Measurements from ENCODE around the gene REPS2. TPM values are rescaled to one million over a fixed set of nuclear protein-coding genes. Genes with fewer than 3 reads are reported as not detected.

Gene REPS2
- total RNA-seq, 1 donor from 2014 or later: 10.4 TPM

- DNase-seq (ENCODE audit: extremely low read depth, low read depth, low spot score): no peak
Measured at GRCh38 chrX:17077361-17077760, 130.9 kb downstream of the REPS2 start.

GRCh38 chrX:17078031-17078720 lies 131.7 kb downstream of the REPS2 start:
- DNase-seq (ENCODE audit: extremely low read depth, low read depth, low spot score): no peak

- DNase-seq (ENCODE audit: extremely low read depth, low read depth, low spot score): no peak
Measured at GRCh38 chrX:17081511-17081910, 135.1 kb downstream of the REPS2 start.

- no peak for DNase-seq (ENCODE audit: extremely low read depth, low read depth, low spot score)
Measured at GRCh38 chrX:17081968-17082367, 135.5 kb downstream of the REPS2 start.

- DNase-seq (ENCODE audit: extremely low read depth, low read depth, low spot score): no peak
Measured at GRCh38 chrX:17082831-17083230, 136.4 kb downstream of the REPS2 start.

GRCh38 chrX:17086317-17086716 lies 139.9 kb downstream of the REPS2 start:
- DNase-seq (ENCODE audit: extremely low read depth, low read depth, low spot score): no peak

- no peak for DNase-seq (ENCODE audit: extremely low read depth, low read depth, low spot score)
Measured at GRCh38 chrX:17095161-17095560, 148.7 kb downstream of the REPS2 start.

- no peak for DNase-seq (ENCODE audit: extremely low read depth, low read depth, low spot score)
Measured at GRCh38 chrX:17098516-17099247, 152.2 kb downstream of the REPS2 start.

GRCh38 chrX:17104433-17104832 lies 158.0 kb downstream of the REPS2 start:
- no peak for DNase-seq (ENCODE audit: extremely low read depth, low read depth, low spot score)

- DNase-seq (ENCODE audit: extremely low read depth, low read depth, low spot score): no peak
Measured at GRCh38 chrX:17120816-17121215, 174.4 kb downstream of the REPS2 start.

GRCh38 chrX:17154001-17154400 lies 207.5 kb downstream of the REPS2 start:
- DNase-seq (ENCODE audit: extremely low read depth, low read depth, low spot score): no peak

GRCh38 chrX:17160975-17161374 lies 214.5 kb downstream of the REPS2 start:
- DNase-seq (ENCODE audit: extremely low read depth, low read depth, low spot score): no peak

GRCh38 chrX:17161991-17162390 lies 215.5 kb downstream of the REPS2 start:
- DNase-seq (ENCODE audit: extremely low read depth, low read depth, low spot score): no peak

- DNase-seq (ENCODE audit: extremely low read depth, low read depth, low spot score): no peak
Measured at GRCh38 chrX:17164079-17164478, 217.6 kb downstream of the REPS2 start.

GRCh38 chrX:17164941-17165340 lies 218.5 kb downstream of the REPS2 start:
- DNase-seq (ENCODE audit: extremely low read depth, low read depth, low spot score): no peak

- DNase-seq (ENCODE audit: extremely low read depth, low read depth, low spot score): no peak
Measured at GRCh38 chrX:17167915-17168314, 221.5 kb downstream of the REPS2 start.

- DNase-seq (ENCODE audit: extremely low read depth, low read depth, low spot score): no peak
Measured at GRCh38 chrX:17170973-17171372, 224.5 kb downstream of the REPS2 start.

GRCh38 chrX:17174671-17175070 lies 228.2 kb downstream of the REPS2 start:
- no peak for DNase-seq (ENCODE audit: extremely low read depth, low read depth, low spot score)

GRCh38 chrX:17182317-17182716 lies 235.9 kb downstream of the REPS2 start:
- no peak for DNase-seq (ENCODE audit: extremely low read depth, low read depth, low spot score)

GRCh38 chrX:17183566-17183965 lies 237.1 kb downstream of the REPS2 start:
- DNase-seq (ENCODE audit: extremely low read depth, low read depth, low spot score): no peak

- DNase-seq (ENCODE audit: extremely low read depth, low read depth, low spot score): no peak
Measured at GRCh38 chrX:17185431-17185830, 239.0 kb downstream of the REPS2 start.

GRCh38 chrX:17187136-17187756 lies 240.8 kb downstream of the REPS2 start:
- DNase-seq (ENCODE audit: extremely low read depth, low read depth, low spot score): no peak

Data from glomerular endothelial cell (primary cell).